Dendritic cell treated with granulocyte-macrophage colony-stimulating factor and Interleukin-4, amounts not matched to agents 40 ng/mL and 50 ng/mL, for 4 days (primary cell): ENCODE measurements around the gene ECD.
"Not testable (repeated sequence)": the region's sequence is repeated elsewhere in the genome, so short reads cannot be mapped to it uniquely, and the experiment has no call there.

ENCODE experiments used
- H3K27ac Mint-ChIP-seq: one replicate; pipeline ENCODE4 v1.8.0; 2022; ENCODE audit warnings: mild to moderate bottlenecking, mixed read lengths
- H3K27me3 Mint-ChIP-seq: one replicate; pipeline ENCODE4 v1.8.0; 2022; ENCODE audit warnings: mild to moderate bottlenecking, mixed read lengths
- H3K36me3 Mint-ChIP-seq: one replicate; pipeline ENCODE4 v1.8.0; 2022; ENCODE audit warnings: low read depth, mixed read lengths
- H3K4me1 Mint-ChIP-seq: one replicate; pipeline ENCODE4 v1.8.0; 2022; ENCODE audit warnings: low read depth, mixed read lengths
- H3K4me3 Mint-ChIP-seq: one replicate; pipeline ENCODE4 v1.8.0; 2022; ENCODE audit warnings: mild to moderate bottlenecking, moderate library complexity, mixed read lengths
- H3K9me3 Mint-ChIP-seq: one replicate; pipeline ENCODE4 v1.8.0; 2022; ENCODE audit warnings: mixed read lengths
- intact Hi-C: fragments of 100-400 bp; cut with micrococcal nuclease; formaldehyde crosslinking; loops from one replicate; pipeline ENCODE4 v1.15.0; 2022

ECD gene

DNA sequence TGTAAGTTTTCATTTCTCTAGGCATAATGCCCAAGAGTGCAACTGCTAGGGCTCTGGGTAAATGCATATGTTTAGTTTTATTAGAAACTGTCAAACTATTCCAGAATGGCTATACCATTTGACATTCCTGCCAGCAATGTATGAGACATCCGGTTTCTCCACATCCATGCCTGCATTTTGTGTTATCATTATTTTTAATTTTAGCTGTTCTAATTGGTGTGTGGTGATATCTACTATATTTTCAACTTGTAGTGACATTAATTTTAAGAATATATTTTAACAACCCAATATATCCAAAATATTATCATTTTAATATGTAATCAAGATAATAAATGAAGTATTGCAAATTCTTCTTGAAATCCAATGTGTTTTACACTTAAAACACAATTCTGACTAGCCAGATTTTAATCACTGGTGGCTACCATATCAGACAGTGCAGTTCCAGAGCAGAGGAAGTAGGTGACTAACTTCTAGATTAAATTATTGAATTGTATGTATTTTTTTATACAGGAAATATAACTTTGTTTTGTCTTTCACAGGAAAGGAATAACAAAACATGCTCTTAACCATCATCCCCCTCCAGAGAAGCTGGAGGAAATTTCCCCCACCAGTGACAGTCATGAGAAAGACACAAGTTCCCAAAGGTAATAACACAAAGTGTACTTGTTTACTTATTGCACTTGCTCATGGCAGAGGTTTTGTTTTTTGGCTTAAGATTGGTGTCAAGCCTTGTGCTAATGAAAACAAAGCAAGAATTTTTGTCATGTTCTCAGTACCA, 6.5 kb upstream of the ECD start:
- Mint-ChIP-seq H3K4me3 (no peak overlapping the region), H3K4me1 (no peaks in the 10 kb centered on the region), H3K9me3 (no peaks in the 10 kb centered on the region), H3K27me3 (no peaks in the 10 kb centered on the region), H3K27ac (no peak overlapping the region), H3K36me3 (peaks cover 40% of the 10 kb centered on the region)
- intact Hi-C loops: no loop called here

GRCh38 chr10:73172867-73173266, 5.1 kb upstream of the ECD start:
- H3K36me3 Mint-ChIP-seq: peaks cover 36% of the 10 kb centered on the region
- H3K27ac Mint-ChIP-seq: no peak overlapping the region
- intact Hi-C loops: no loop called here

GRCh38 chr10:73169320-73169719, 1.5 kb upstream of the ECD start:
- H3K27me3 Mint-ChIP-seq: no peaks in the 10 kb centered on the region
- no peaks in the 10 kb centered on the region for H3K9me3 Mint-ChIP-seq
- peaks cover 25% of the 10 kb centered on the region for H3K4me1 Mint-ChIP-seq
- intact Hi-C loops: loop anchor here (5.0 kb wide), 1 partner anchor 72 kb away; the partner anchor contains the start of gene P4HA1
- H3K4me3 Mint-ChIP-seq: no peak overlapping the region
- no peak overlapping the region for H3K27ac Mint-ChIP-seq
- H3K36me3 Mint-ChIP-seq: peaks cover 35% of the 10 kb centered on the region

More at GRCh38 chr10:73172867-73173266, 5.1 kb upstream of the ECD start:
- H3K4me3 Mint-ChIP-seq: no peak overlapping the region
- no peaks in the 10 kb centered on the region for H3K9me3 Mint-ChIP-seq
- H3K4me1 Mint-ChIP-seq: no peaks in the 10 kb centered on the region
- H3K27me3 Mint-ChIP-seq: no peaks in the 10 kb centered on the region

- Mint-ChIP-seq H3K4me3 (peak overlapping the region; percentile 99), H3K27me3 (no peaks in the 10 kb centered on the region), H3K27ac (peak overlapping the region; percentile 97), H3K36me3 (peaks cover 35% of the 10 kb centered on the region), H3K9me3 (no peaks in the 10 kb centered on the region), H3K4me1 (peaks cover 25% of the 10 kb centered on the region)
- intact Hi-C loops: loop anchor here (5.0 kb wide), 1 partner anchor 71 kb away; the partner anchor contains the start of gene P4HA1
Measured at GRCh38 chr10:73168465-73168803, 626 bp upstream of the ECD start.

DNA sequence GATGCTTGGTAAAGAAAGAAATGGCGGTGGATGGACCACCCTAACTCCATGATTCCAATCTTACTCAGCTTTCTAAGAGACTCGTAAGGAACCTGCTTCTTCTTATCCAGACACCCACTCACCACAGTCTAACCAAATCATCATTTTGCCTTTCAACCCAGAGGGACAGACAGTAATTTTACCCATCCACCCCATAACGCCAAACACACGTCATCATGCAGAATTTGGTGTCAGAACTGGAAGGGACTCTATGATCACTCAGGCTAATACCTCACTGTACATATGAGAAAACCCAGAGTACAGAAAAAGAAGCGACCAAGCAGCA, 388 bp downstream of the ECD start:
- peaks cover 44% of the 10 kb centered on the region for H3K36me3 Mint-ChIP-seq
- H3K4me1 Mint-ChIP-seq: peaks cover 31% of the 10 kb centered on the region
- peak overlapping the region; percentile 99 for H3K4me3 Mint-ChIP-seq
- no peaks in the 10 kb centered on the region for H3K27me3 Mint-ChIP-seq
- peak overlapping the region; percentile 97 for H3K27ac Mint-ChIP-seq
- H3K9me3 Mint-ChIP-seq: no peaks in the 10 kb centered on the region
- intact Hi-C loops: loop anchor here (5.0 kb wide), 1 partner anchor 70 kb away; the partner anchor contains the start of gene P4HA1

DNA sequence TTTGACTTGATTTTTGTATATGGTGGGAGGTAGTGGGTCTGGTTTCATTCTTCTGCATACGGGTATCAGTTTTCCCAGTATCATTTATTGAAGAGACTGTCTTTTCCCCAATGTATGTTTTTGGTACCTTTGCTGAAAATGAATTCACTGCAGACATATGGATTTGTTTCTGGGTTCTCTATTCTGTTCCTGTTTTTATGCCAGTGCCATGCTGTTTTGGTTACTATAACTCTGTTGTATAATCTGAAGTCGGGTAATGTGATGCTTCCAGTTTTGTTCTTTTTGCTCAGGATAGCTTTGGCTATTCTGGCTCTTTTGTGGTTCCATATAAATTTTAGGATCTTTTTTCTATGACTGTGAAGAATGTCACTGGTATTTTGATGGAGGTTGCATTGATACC, 836 bp downstream of the ECD start:
- intact Hi-C loops: loop anchor here (5.0 kb wide), 1 partner anchor 70 kb away; the partner anchor contains the start of gene P4HA1
- H3K9me3 Mint-ChIP-seq: no peaks in the 10 kb centered on the region
- no peaks in the 10 kb centered on the region for H3K27me3 Mint-ChIP-seq
- peak overlapping the region; percentile 97 for H3K27ac Mint-ChIP-seq
- peak overlapping the region; percentile 99 for H3K4me3 Mint-ChIP-seq
- H3K36me3 Mint-ChIP-seq: peaks cover 48% of the 10 kb centered on the region
- H3K4me1 Mint-ChIP-seq: peaks cover 35% of the 10 kb centered on the region

- Mint-ChIP-seq H3K9me3 (no peaks in the 10 kb centered on the region), H3K27me3 (no peaks in the 10 kb centered on the region), H3K4me1 (peaks cover 51% of the 10 kb centered on the region), H3K36me3 (peaks cover 70% of the 10 kb centered on the region), H3K27ac (peak overlapping the region; percentile 43), H3K4me3 (no peak overlapping the region)
- intact Hi-C loops: no loop called here
Measured at GRCh38 chr10:73163096-73163495, 4.7 kb downstream of the ECD start.

- Mint-ChIP-seq H3K9me3 (no peaks in the 10 kb centered on the region), H3K27me3 (no peaks in the 10 kb centered on the region), H3K4me3 (no peak overlapping the region), H3K4me1 (peaks cover 42% of the 10 kb centered on the region), H3K27ac (no peak overlapping the region), H3K36me3 (peaks cover 67% of the 10 kb centered on the region)
- intact Hi-C loops: no loop called here
Measured at GRCh38 chr10:73161662-73162061, 6.1 kb downstream of the ECD start.

GRCh38 chr10:73161079-73161478, 6.7 kb downstream of the ECD start:
- intact Hi-C loops: no loop called here
- Mint-ChIP-seq H3K4me3 (no peak overlapping the region), H3K27ac (no peak overlapping the region), H3K4me1 (peaks cover 36% of the 10 kb centered on the region), H3K9me3 (no peaks in the 10 kb centered on the region), H3K36me3 (peaks cover 68% of the 10 kb centered on the region), H3K27me3 (no peaks in the 10 kb centered on the region)

GRCh38 chr10:73159038-73159648, 8.7 kb downstream of the ECD start:
- H3K4me1 Mint-ChIP-seq: peaks cover 25% of the 10 kb centered on the region
- H3K27ac Mint-ChIP-seq: no peak overlapping the region
- peaks cover 72% of the 10 kb centered on the region for H3K36me3 Mint-ChIP-seq
- no peaks in the 10 kb centered on the region for H3K27me3 Mint-ChIP-seq
- H3K4me3 Mint-ChIP-seq: no peak overlapping the region
- intact Hi-C loops: loop anchor here (10.0 kb wide), 1 partner anchor 94 kb away; no protein-coding TSS in a partner anchor
- no peaks in the 10 kb centered on the region for H3K9me3 Mint-ChIP-seq

DNA sequence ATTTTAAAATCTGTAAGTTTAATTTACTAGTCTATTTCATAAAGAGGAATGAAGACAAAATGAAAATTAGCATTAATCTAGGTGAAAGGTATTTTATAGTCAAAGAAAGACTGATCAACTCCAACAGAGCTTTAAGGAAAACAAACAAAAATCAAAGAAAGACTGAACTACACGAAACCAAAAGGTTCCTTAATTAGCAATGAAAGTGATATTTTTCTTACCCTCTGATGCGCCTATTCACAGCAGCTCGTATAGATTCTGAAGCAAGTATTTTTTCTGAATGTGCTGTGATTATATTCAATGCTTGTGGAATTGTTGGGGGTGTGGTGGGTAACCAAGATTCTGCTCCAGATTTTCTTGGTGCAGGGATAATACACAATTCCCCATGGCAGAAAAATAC, 11.8 kb downstream of the ECD start:
- Mint-ChIP-seq H3K27ac (no peak overlapping the region), H3K4me3 (no peak overlapping the region), H3K4me1 (peaks cover 8% of the 10 kb centered on the region), H3K9me3 (no peaks in the 10 kb centered on the region), H3K36me3 (peaks cover 80% of the 10 kb centered on the region), H3K27me3 (no peaks in the 10 kb centered on the region)
- intact Hi-C loops: loop anchor here (10.0 kb wide), 1 partner anchor 91 kb away; no protein-coding TSS in a partner anchor

DNA sequence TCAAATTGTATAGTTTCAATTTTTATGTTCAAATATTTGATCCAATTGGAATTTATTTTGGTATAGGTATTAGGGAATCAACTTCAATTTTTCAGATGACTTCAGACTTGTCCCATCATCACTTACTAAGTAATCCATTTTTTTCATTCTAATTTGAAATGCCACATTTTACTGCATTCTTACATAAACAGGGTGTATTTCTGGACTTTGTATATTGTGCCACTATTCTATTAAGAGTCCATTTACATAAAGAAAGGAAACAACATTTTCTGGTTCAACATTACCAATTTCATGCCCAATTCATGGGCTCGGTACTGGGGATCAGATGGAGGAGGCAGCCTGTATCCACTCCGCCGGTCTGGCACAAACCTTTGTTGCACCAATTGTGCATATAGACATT, 15.8 kb downstream of the ECD start:
- intact Hi-C loops: loop anchor here (10.0 kb wide), 1 partner anchor 87 kb away; no protein-coding TSS in a partner anchor
- no peaks in the 10 kb centered on the region for H3K9me3 Mint-ChIP-seq
- no peaks in the 10 kb centered on the region for H3K4me1 Mint-ChIP-seq
- peaks cover 77% of the 10 kb centered on the region for H3K36me3 Mint-ChIP-seq
- H3K27me3 Mint-ChIP-seq: no peaks in the 10 kb centered on the region
- H3K4me3 Mint-ChIP-seq: no peak overlapping the region
- no peak overlapping the region for H3K27ac Mint-ChIP-seq

DNA sequence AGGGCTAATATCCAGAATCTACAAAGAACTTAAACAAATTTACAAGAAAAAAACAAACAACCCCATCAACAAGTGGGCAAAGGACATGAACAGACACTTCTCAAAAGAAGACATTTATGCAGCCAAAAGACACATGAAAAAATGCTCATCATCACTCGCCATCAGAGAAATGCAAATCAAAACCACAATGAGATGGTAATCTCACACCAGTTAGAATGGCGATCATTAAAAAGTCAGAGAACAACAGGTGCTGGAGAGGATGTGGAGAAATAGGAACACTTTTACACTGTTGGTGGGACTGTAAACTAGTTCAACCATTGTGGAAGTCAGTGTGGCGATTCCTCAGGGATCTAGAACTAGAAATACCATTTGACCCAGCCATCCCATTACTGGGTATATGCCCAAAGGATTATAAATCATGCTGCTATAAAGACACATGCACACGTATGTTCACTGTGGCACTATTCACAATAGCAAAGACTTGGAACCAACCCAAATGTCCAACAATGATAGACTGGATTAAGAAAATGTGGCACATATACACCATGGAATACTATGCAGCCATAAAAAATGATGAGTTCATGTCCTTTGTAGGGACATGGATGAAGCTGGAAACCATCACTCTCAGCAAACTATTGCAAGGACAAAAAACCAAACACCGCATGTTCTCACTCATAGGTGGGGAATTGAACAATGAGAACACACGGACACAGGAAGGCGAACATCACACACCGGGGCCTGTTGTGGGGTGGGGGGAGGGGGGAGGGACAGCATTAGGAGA, 17.0 kb downstream of the ECD start:
- H3K4me3 Mint-ChIP-seq, H3K27ac Mint-ChIP-seq, H3K4me1 Mint-ChIP-seq, H3K9me3 Mint-ChIP-seq, H3K27me3 Mint-ChIP-seq: not testable (repeated sequence)
- H3K36me3 Mint-ChIP-seq: peaks cover 75% of the 10 kb centered on the region
- intact Hi-C loops: loop anchor here (10.0 kb wide), 1 partner anchor 86 kb away; no protein-coding TSS in a partner anchor

GRCh38 chr10:73141603-73142002, 26.2 kb downstream of the ECD start:
- H3K27me3 Mint-ChIP-seq: no peaks in the 10 kb centered on the region
- H3K4me3 Mint-ChIP-seq: no peak overlapping the region
- H3K9me3 Mint-ChIP-seq: no peaks in the 10 kb centered on the region
- intact Hi-C loops: no loop called here
- H3K27ac Mint-ChIP-seq: no peak overlapping the region
- no peaks in the 10 kb centered on the region for H3K4me1 Mint-ChIP-seq
- H3K36me3 Mint-ChIP-seq: peaks cover 86% of the 10 kb centered on the region
